Activated naive CD4-positive, alpha-beta T cell treated with anti-CD3 and anti-CD28 coated beads, Interleukin-2, amount 10 ng/mL, durations not matched to agents 7 days and 5 days (primary cell): Measurements from ENCODE around the gene SNX14.

Experiments
- CTCF ChIA-PET: fragments of 350-600 bp; sonication (Branson Sonifier 250); formaldehyde crosslinking; loops from one replicate; lab custom pipeline; 2021; ENCODE audit warnings: antibody characterized with exemption; lab: Charles Lee
- DNase-seq: peaks from one replicate; pipeline ENCODE4 v3.0.0-alpha.2; 2020
- H3K27ac Mint-ChIP-seq: one replicate; pipeline ENCODE4 v1.8.0; 2021; ENCODE audit warnings: mild to moderate bottlenecking, moderate library complexity, mixed read lengths
- H3K27me3 Mint-ChIP-seq: one replicate; pipeline ENCODE4 v1.8.0; 2021; ENCODE audit warnings: mild to moderate bottlenecking, mixed read lengths
- H3K36me3 Mint-ChIP-seq: one replicate; pipeline ENCODE4 v1.8.0; 2021; ENCODE audit warnings: mixed read lengths
- H3K4me1 Mint-ChIP-seq: one replicate; pipeline ENCODE4 v1.8.0; 2021; ENCODE audit warnings: mixed read lengths
- H3K4me3 Mint-ChIP-seq: one replicate; pipeline ENCODE4 v1.8.0; 2021; ENCODE audit warnings: mild to moderate bottlenecking, moderate library complexity, mixed read lengths
- H3K9me3 Mint-ChIP-seq: one replicate; pipeline ENCODE4 v1.8.0; 2021; ENCODE audit warnings: mixed read lengths

The SNX14 gene

DNA sequence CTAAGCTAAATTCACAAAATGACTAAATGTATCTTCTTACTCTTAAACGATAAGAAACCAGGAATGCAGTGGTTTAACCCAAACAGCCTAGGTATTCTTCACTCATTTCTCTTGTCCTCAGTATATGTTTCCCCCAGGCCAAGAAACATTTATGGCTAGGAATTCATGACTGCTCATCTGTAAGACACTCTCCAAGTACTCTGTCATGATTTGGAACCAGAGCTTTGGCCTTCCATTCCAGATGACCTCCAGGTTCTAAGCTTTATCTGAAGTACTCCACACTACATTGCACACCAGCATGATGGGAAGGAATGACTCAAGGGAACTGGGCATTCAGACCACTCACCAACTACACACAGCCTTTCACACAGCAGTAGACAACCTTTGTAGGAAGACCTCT lies 114.5 kb downstream of the SNX14 start:
- CTCF ChIA-PET, result interaction anchor here (1.1 to 8.4 kb wide), 3 partner anchors 28 to 126 kb away, joined by 3 to 112 read pairs (median 4); no protein-coding TSS in a partner anchor
- Mint-ChIP-seq H3K36me3 (no peaks in the 10 kb centered on the region), H3K27me3 (peaks cover 31% of the 10 kb centered on the region), H3K27ac (no peak overlapping the region), H3K9me3 (no peaks in the 10 kb centered on the region), H3K4me1 (peaks cover 7% of the 10 kb centered on the region), H3K4me3 (no peak overlapping the region)
- no peak for DNase-seq

DNA sequence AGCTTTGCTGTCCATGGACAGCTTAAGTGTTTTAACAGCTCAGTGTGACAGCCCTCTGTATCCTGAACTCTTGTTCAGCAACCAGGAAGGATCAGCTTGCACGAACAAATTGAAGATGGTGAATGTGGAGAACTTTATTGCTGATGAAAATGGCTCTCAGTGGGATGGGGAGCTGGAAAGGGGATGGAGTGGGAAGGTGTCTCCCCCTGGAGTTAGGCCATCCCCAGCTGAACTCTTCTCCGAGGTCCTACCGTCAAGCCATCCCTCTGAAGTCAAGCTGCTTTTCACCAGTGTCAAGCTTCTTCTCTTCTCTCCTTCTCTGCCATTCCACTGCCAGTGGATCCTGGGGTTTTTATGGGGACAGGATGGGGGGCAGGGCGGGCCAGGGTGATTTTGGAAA lies 117.1 kb downstream of the SNX14 start:
- Mint-ChIP-seq H3K4me3 (no peak overlapping the region), H3K36me3 (no peaks in the 10 kb centered on the region), H3K9me3 (no peaks in the 10 kb centered on the region), H3K27me3 (peaks cover 21% of the 10 kb centered on the region), H3K27ac (no peak overlapping the region), H3K4me1 (no peaks in the 10 kb centered on the region)
- CTCF ChIA-PET, result interaction anchor here (0.9 to 2.4 kb wide), 3 partner anchors 8 to 122 kb away, joined by 4 to 10 read pairs (median 6); no protein-coding TSS in a partner anchor
- DNase-seq, result no peak

DNA sequence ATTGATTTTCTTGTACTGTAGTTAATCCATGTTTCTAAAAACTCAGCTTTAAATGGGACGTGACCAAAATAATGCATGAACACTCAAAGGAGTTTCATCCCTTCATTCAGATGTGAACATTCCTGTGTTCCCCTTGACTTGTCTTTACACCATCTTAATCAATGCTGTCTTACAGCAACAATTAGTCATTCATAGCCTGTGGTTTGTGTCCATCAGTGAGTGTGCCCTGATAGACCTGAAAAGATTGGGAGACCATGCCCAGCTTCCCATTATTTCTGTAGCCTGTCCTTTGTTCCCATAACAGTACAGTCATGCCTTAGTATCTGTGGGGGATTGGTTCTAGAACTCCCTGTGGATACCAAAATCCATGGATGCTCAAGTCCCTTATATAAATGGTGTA lies 119.9 kb downstream of the SNX14 start:
- CTCF ChIA-PET, result interaction anchor here (1.2 to 1.4 kb wide), 2 partner anchors 9 to 63 kb away, joined by 3 to 4 read pairs; no protein-coding TSS in a partner anchor
- no peak overlapping the region for H3K4me3 Mint-ChIP-seq
- no peaks in the 10 kb centered on the region for H3K4me1 Mint-ChIP-seq
- peaks cover 22% of the 10 kb centered on the region for H3K27me3 Mint-ChIP-seq
- DNase-seq, result no peak
- no peaks in the 10 kb centered on the region for H3K9me3 Mint-ChIP-seq
- H3K27ac Mint-ChIP-seq, result no peak overlapping the region
- no peaks in the 10 kb centered on the region for H3K36me3 Mint-ChIP-seq

DNA sequence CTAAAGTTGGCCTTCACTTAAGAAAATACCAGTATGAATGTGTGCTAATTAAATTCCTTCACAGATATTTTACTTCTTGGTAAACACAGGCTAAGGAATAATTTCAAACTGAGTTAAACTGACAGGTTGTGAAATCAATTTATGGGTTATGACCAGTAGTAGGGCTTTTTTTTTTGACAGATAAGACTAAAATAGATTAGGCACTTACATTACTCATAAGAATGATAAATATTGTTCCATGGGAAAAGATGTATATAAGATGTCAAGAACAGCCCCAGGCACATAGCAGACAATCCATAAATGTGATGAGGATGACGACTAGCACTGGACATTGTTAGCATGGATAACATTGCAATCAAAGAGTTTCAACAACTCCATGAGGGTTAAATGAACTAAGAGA lies 120.9 kb downstream of the SNX14 start:
- H3K27ac Mint-ChIP-seq, result no peak overlapping the region
- H3K4me3 Mint-ChIP-seq, result no peak overlapping the region
- H3K9me3 Mint-ChIP-seq, result no peaks in the 10 kb centered on the region
- CTCF ChIA-PET, result interaction anchor here (1.2 kb wide), 1 partner anchor 10 kb away, joined by 4 read pairs; no protein-coding TSS in a partner anchor
- peaks cover 26% of the 10 kb centered on the region for H3K27me3 Mint-ChIP-seq
- H3K36me3 Mint-ChIP-seq, result no peaks in the 10 kb centered on the region
- H3K4me1 Mint-ChIP-seq, result no peaks in the 10 kb centered on the region
- no peak for DNase-seq

DNA sequence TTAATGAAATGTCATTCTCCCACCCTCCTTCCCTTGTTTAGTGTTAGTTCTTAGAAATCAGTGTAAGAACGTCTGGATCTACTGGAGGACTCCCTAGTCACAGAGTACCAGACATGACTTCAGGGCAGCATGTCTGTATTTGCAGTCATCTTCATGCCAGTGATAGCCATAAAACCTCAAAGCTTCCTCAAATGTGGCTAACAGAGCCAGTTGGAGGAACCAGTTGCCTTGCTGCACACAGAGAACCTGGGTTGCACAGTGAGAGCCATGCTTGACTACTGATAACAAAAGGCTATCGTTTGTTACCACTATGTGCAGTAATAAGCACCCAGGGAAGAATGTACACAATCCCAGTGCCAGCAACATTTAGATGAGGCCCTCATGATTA lies 123.6 kb downstream of the SNX14 start:
- H3K9me3 Mint-ChIP-seq, result no peaks in the 10 kb centered on the region
- H3K4me1 Mint-ChIP-seq, result peaks cover 8% of the 10 kb centered on the region
- no peak overlapping the region for H3K27ac Mint-ChIP-seq
- H3K27me3 Mint-ChIP-seq, result peaks cover 12% of the 10 kb centered on the region
- H3K4me3 Mint-ChIP-seq, result no peak overlapping the region
- no peaks in the 10 kb centered on the region for H3K36me3 Mint-ChIP-seq
- DNase-seq, result no peak
- CTCF ChIA-PET, result interaction anchor here (1.6 kb wide), 1 partner anchor 12 kb away, joined by 6 read pairs; no protein-coding TSS in a partner anchor

DNA sequence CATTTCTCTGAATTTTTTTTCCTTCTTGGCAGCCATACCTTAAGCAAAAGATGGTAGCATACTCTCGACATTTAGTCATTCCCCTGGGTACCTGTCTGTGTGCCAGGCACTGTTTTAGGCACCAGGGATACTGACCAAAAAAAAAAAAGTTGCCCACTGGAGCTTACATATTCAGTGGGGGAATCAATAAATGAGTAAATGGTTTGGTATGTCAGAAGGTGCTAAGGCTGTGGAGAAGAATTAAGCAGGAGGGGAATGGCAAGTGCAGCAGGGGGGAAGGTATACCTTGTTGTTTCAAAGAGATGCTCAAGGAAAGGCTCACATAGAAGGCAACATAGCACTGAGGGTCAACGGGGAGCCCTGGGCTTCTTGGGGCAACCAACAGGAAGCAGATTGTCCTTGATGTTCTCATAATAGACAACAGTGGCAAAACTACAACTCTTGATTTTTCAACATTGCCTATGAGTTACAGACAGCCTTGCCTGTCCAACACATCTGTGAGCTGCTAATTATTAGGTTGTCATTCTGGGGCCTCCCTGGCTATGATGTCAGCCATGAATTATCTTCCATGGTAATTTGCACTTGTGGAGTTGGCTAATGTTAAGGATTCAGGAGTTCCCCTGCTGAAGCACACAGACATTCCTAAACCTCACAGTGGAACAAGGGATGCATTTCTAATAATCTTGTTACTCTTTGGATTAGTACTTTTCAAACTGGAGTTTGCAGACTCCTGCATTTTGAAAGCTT lies 124.2 kb downstream of the SNX14 start:
- no peaks in the 10 kb centered on the region for H3K9me3 Mint-ChIP-seq
- CTCF ChIA-PET, result interaction anchor here (1.6 to 1.7 kb wide), 2 partner anchors 13 kb away, joined by 6 to 12 read pairs; no protein-coding TSS in a partner anchor
- no peak overlapping the region for H3K4me3 Mint-ChIP-seq
- DNase-seq, result no peak
- H3K4me1 Mint-ChIP-seq, result peaks cover 14% of the 10 kb centered on the region
- H3K27me3 Mint-ChIP-seq, result peaks cover 12% of the 10 kb centered on the region
- no peaks in the 10 kb centered on the region for H3K36me3 Mint-ChIP-seq
- H3K27ac Mint-ChIP-seq, result no peak overlapping the region

DNA sequence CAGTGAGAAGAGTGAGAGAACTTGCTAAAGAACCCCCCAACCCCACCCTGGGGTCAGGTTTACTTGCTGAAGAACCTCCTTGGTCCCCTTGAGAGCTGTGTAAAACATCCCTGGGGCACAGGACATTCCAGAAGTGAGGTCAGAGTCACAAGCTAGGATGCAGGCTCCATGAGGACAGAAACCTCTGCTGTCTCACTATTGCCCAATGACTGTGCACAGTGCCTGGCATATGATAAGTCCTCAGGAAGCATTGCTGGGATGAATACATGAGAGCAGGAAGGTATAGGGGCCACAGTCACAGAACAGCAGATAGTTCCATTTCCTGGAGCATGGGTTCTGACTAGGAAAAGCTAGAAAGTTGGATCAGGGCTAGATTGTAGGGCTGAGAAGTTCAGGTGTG lies 125.3 kb downstream of the SNX14 start:
- peaks cover 12% of the 10 kb centered on the region for H3K27me3 Mint-ChIP-seq
- no peaks in the 10 kb centered on the region for H3K36me3 Mint-ChIP-seq
- DNase-seq, result no peak
- peaks cover 21% of the 10 kb centered on the region for H3K4me1 Mint-ChIP-seq
- H3K4me3 Mint-ChIP-seq, result no peak overlapping the region
- CTCF ChIA-PET, result interaction anchor here (1.7 kb wide), 1 partner anchor 14 kb away, joined by 12 read pairs; no protein-coding TSS in a partner anchor
- no peak overlapping the region for H3K27ac Mint-ChIP-seq
- H3K9me3 Mint-ChIP-seq, result no peaks in the 10 kb centered on the region

DNA sequence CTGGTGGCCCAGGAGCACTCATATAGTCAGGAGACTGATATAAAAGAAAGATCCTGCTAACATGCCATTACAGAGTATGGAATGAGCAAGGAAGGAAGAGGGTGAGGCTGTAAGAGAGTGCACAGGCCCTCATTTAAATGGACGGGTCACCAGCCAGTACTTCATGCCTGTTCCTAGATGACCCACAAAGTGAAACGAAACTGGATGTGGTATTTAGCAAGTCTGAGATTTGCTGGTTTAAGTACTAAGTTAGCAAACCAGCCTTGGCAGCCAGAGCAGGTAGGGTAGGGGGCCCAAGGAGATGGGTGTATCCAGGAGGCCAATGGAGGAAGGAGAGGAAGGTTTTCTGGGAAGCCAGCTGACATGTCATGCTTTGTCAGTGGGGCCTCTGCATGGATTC lies 127.9 kb downstream of the SNX14 start:
- CTCF ChIA-PET, result no interaction called here
- H3K4me3 Mint-ChIP-seq, result no peak overlapping the region
- H3K27ac Mint-ChIP-seq, result no peak overlapping the region
- peaks cover 14% of the 10 kb centered on the region for H3K27me3 Mint-ChIP-seq
- no peak for DNase-seq
- H3K36me3 Mint-ChIP-seq, result no peaks in the 10 kb centered on the region
- no peaks in the 10 kb centered on the region for H3K9me3 Mint-ChIP-seq
- H3K4me1 Mint-ChIP-seq, result peaks cover 41% of the 10 kb centered on the region

DNA sequence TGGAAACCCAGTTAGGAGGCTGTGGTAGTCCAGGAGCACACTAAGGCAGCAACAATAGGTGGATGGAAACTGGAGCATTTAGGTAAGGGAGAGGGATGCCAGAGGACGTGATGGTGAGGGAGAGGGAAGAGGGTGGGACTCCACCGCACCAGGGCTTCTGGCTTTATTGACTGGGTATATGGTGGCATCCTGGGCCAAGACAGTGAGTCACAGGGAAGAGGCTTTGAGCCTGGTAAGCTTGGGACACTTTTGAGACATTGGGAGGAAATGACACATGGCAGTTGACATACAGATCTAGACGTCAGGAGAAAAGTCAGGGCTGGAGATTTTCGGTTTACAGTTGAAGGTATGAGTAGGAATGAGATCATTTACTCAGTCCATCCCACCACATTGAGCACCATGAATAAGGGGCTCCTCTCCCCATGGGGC lies 128.9 kb downstream of the SNX14 start:
- CTCF ChIA-PET, result interaction anchor here (2.2 kb wide), 1 partner anchor 19 kb away, joined by 10 read pairs; no protein-coding TSS in a partner anchor
- Mint-ChIP-seq H3K27me3 (peaks cover 14% of the 10 kb centered on the region), H3K27ac (peak overlapping the region; percentile 11), H3K4me1 (peaks cover 49% of the 10 kb centered on the region), H3K9me3 (no peaks in the 10 kb centered on the region), H3K36me3 (no peaks in the 10 kb centered on the region), H3K4me3 (no peak overlapping the region)
- no peak for DNase-seq

DNA sequence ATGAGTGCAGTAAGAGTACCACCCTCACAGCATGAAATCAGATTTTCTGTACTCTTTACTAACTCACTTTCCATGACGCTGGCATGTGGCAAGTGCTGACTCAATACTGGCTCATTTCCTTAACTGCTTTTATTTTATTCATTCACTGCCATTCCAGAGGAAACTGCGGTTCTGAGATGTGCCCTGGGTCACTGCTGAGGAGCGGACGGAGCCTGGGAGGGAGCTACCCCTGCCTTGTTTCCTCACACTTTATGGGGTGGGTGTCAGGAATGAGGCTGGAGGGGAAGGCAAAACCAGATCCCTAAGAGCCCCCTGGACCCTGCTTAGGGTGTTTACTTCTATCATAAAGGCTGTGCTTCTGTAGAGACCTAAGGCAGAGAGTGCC lies 129.4 kb downstream of the SNX14 start:
- Mint-ChIP-seq H3K9me3 (no peaks in the 10 kb centered on the region), H3K36me3 (no peaks in the 10 kb centered on the region), H3K27ac (no peak overlapping the region), H3K4me3 (no peak overlapping the region), H3K27me3 (peaks cover 14% of the 10 kb centered on the region), H3K4me1 (peaks cover 53% of the 10 kb centered on the region)
- CTCF ChIA-PET, result interaction anchor here (1.1 to 2.2 kb wide), 3 partner anchors 11 to 19 kb away, joined by 3 to 12 read pairs (median 10); partner anchors contain the start of gene NT5E
- no peak for DNase-seq

DNA sequence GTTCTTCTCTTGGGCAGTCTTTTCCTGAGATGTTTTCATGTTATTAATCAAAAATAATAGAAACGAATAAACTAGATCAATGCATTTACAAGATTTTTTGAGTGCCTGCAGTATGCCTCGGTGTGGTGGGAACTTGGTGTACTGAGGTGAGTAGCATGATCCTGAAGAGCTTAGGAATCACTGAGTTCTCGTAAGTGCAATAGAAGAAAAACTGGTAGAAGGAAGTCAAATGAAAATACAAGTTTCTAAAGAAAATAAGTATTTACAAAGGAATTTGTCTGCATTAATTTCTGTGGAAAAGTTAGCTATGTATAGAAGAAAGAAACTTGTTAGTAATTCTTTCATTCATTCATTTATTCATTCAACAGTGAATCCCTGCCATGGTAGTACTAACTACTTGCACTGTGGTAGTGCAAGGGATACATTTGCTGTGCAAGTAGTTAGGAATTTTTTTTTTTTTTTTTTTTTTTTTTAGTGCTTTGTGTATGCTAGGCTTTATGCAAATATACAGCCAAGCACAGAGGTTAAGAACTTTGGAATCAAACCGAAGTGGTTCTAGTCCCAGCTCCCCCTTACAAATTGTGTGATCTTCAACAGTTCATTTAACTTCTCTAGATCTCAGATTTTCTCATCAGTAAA lies 129.9 kb downstream of the SNX14 start:
- Mint-ChIP-seq H3K36me3 (no peaks in the 10 kb centered on the region), H3K27ac (no peak overlapping the region), H3K4me1 (peaks cover 57% of the 10 kb centered on the region), H3K27me3 (peaks cover 14% of the 10 kb centered on the region), H3K4me3 (no peak overlapping the region), H3K9me3 (no peaks in the 10 kb centered on the region)
- CTCF ChIA-PET, result interaction anchor here (1.1 to 2.2 kb wide), 3 partner anchors 10 to 20 kb away, joined by 3 to 12 read pairs (median 10); partner anchors contain the start of gene NT5E
- no peak for DNase-seq

DNA sequence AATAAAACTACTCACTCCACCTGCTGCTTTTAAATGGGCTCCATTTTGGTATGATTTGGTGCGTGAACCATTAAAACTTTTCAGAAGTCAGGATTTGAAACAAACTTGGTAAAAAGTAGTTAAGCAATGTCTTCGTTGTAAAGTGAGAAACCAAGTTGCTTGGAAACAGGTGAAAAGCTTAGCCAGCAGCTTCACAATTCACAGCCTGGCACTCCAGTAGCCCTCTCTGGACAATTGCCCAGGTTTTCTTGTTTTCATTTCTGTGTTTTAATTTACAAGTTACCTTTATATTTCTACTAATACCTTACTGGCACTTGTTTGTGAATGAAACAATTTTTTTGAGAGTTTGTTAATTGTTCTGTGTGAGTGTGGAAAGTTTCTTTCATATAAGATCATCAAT lies 131.0 kb downstream of the SNX14 start:
- CTCF ChIA-PET, result interaction anchor here (2.2 kb wide), 2 partner anchors 13 to 21 kb away, joined by 12 read pairs; partner anchors contain the start of gene NT5E
- H3K27ac Mint-ChIP-seq, result no peak overlapping the region
- H3K4me1 Mint-ChIP-seq, result peaks cover 68% of the 10 kb centered on the region
- no peaks in the 10 kb centered on the region for H3K9me3 Mint-ChIP-seq
- peaks cover 6% of the 10 kb centered on the region for H3K27me3 Mint-ChIP-seq
- DNase-seq, result no peak
- H3K36me3 Mint-ChIP-seq, result no peaks in the 10 kb centered on the region
- H3K4me3 Mint-ChIP-seq, result no peak overlapping the region

DNA sequence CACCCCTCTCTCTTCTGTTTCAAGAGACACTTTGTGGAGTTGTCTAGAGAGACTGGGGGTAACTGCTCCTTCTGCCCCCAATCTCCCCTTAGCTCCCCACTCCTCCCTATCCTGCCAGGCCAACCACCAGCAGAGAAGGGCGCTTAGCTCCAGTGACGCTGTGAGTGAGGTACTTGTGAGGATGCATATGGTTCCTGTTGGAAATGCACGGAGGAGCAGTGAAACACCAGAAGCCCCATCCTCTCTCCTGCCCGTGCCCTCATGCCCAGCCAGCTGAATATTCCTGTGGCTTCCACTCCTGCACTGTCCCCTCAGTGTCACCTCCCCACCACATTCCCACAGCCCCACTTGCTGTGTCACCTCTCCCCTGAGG lies 131.9 kb downstream of the SNX14 start:
- DNase-seq, result no peak
- Mint-ChIP-seq H3K4me3 (no peak overlapping the region), H3K9me3 (no peaks in the 10 kb centered on the region), H3K36me3 (no peaks in the 10 kb centered on the region), H3K4me1 (peaks cover 69% of the 10 kb centered on the region), H3K27ac (peak overlapping the region; percentile 89), H3K27me3 (peaks cover 9% of the 10 kb centered on the region)
- CTCF ChIA-PET, result interaction anchor here (0.9 to 2.2 kb wide), 5 partner anchors 12 to 107 kb away, joined by 4 to 12 read pairs (median 5); partner anchors contain the start of gene NT5E
